ENCODE data around the gene CHST7. TPM values are rescaled to one million over a fixed set of nuclear protein-coding genes. Genes with fewer than 3 reads are reported as not detected.

Gene CHST7
- total and polyA plus RNA-seq, 4 donors: 6.6 to 11.1 (median 9.4) TPM

- no peaks in the 10 kb centered on the region for H3K4me1 ChIP-seq (ENCODE audit: control insufficient read depth, insufficient read depth, low read length)
- no peaks in the 10 kb centered on the region for H3K36me3 ChIP-seq (ENCODE audit: control insufficient read depth, insufficient read depth, low read length)
- no peak overlapping the region for H3K27ac ChIP-seq (ENCODE audit: low read depth, low read length)
- WGBS (ENCODE audit: insufficient coverage): no CpG with 5 or more reads among the region's 2 CpGs
- no peaks in the 10 kb centered on the region for H3K9me3 ChIP-seq (ENCODE audit: control insufficient read depth, insufficient read depth, low read length)
- no peaks in the 10 kb centered on the region for H3K27me3 ChIP-seq (ENCODE audit: control insufficient read depth, insufficient read depth, low read length)
- H3K4me3 ChIP-seq (ENCODE audit: low read depth, low read length): no peak overlapping the region
- DNase-seq (ENCODE audit: low read depth in 4 of 6, low spot score in 6 of 6): no peak
Observed at GRCh38 chrX:46637938-46638337, 64.4 kb downstream of the CHST7 start.

GRCh38 chrX:46642145-46642544 is 68.6 kb downstream of the CHST7 start:
- peaks cover under 1% of the 10 kb centered on the region for H3K4me1 ChIP-seq (ENCODE audit: control insufficient read depth, insufficient read depth, low read length)
- H3K27ac ChIP-seq (ENCODE audit: low read depth, low read length): no peak overlapping the region
- no peaks in the 10 kb centered on the region for H3K36me3 ChIP-seq (ENCODE audit: control insufficient read depth, insufficient read depth, low read length)
- peaks cover under 1% of the 10 kb centered on the region for H3K27me3 ChIP-seq (ENCODE audit: control insufficient read depth, insufficient read depth, low read length)
- DNase-seq (ENCODE audit: low read depth in 4 of 6, low spot score in 6 of 6): peak in 2 of 6 donors; percentile 30 to 59
- no peak overlapping the region for H3K4me3 ChIP-seq (ENCODE audit: low read depth, low read length)
- 52% methylated on average over 4 of the region's 4 CpGs for WGBS (ENCODE audit: insufficient coverage)
- no peaks in the 10 kb centered on the region for H3K9me3 ChIP-seq (ENCODE audit: control insufficient read depth, insufficient read depth, low read length)

GRCh38 chrX:46643636-46644035 is 70.1 kb downstream of the CHST7 start:
- Histone ChIP-seq H3K4me1 (ENCODE audit: control insufficient read depth, insufficient read depth, low read length) (peaks cover 6% of the 10 kb centered on the region), H3K27ac (ENCODE audit: low read depth, low read length) (no peak overlapping the region), H3K36me3 (ENCODE audit: control insufficient read depth, insufficient read depth, low read length) (no peaks in the 10 kb centered on the region), H3K27me3 (ENCODE audit: control insufficient read depth, insufficient read depth, low read length) (peaks cover 2% of the 10 kb centered on the region), H3K4me3 (ENCODE audit: low read depth, low read length) (no peak overlapping the region), H3K9me3 (ENCODE audit: control insufficient read depth, insufficient read depth, low read length) (no peaks in the 10 kb centered on the region)
- DNase-seq (ENCODE audit: low read depth in 4 of 6, low spot score in 6 of 6): no peak
- no CpG with 5 or more reads among the region's 3 CpGs for WGBS (ENCODE audit: insufficient coverage)

GRCh38 chrX:46645614-46646013 is 72.0 kb downstream of the CHST7 start:
- Histone ChIP-seq H3K4me3 (ENCODE audit: low read depth, low read length) (no peak overlapping the region), H3K4me1 (ENCODE audit: control insufficient read depth, insufficient read depth, low read length) (peaks cover 16% of the 10 kb centered on the region), H3K36me3 (ENCODE audit: control insufficient read depth, insufficient read depth, low read length) (no peaks in the 10 kb centered on the region), H3K27me3 (ENCODE audit: control insufficient read depth, insufficient read depth, low read length) (peaks cover 5% of the 10 kb centered on the region), H3K27ac (ENCODE audit: low read depth, low read length) (no peak overlapping the region), H3K9me3 (ENCODE audit: control insufficient read depth, insufficient read depth, low read length) (no peaks in the 10 kb centered on the region)
- no peak for DNase-seq (ENCODE audit: low read depth in 4 of 6, low spot score in 6 of 6)
- WGBS (ENCODE audit: insufficient coverage): 83% methylated on average over 2 of the region's 4 CpGs

DNA sequence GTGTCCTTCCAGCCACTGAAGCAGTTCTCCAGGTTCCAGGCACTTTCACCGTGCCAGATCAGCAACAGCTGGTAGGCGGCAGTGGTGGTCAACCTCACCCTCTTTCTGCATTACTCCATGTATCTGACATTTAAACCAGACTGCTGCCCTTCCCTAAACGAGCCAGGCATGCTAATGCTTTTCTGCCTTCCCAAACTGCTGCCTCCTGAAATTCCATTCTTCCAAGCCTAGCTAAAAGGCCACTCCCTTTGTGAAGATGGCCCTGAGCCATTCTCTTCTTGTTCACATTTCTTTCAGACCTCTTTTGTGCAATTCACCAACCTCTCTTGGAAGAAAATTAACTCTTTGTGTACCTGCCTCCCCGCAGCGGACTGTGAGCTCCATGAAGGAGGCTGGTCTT is 73.7 kb downstream of the CHST7 start:
- whole genome bisulfite sequencing (ENCODE audit: insufficient coverage): 32% methylated on average over 3 of the region's 5 CpGs
- H3K4me1 ChIP-seq (ENCODE audit: control insufficient read depth, insufficient read depth, low read length): peaks cover 16% of the 10 kb centered on the region
- H3K27ac ChIP-seq (ENCODE audit: low read depth, low read length): no peak overlapping the region
- H3K4me3 ChIP-seq (ENCODE audit: low read depth, low read length): no peak overlapping the region
- DNase-seq (ENCODE audit: low read depth in 4 of 6, low spot score in 6 of 6): peak in 2 of 6 donors; percentile 13 to 33
- H3K27me3 ChIP-seq (ENCODE audit: control insufficient read depth, insufficient read depth, low read length): peaks cover 5% of the 10 kb centered on the region
- H3K36me3 ChIP-seq (ENCODE audit: control insufficient read depth, insufficient read depth, low read length): no peaks in the 10 kb centered on the region
- H3K9me3 ChIP-seq (ENCODE audit: control insufficient read depth, insufficient read depth, low read length): no peaks in the 10 kb centered on the region

Small RNAs within 50 kb of the gene (small RNA-seq; reads per million reads assigned to genes)
- not detected for gene RF00017 (ENCODE audit: low replicate concordance)

Other genes starting within 250 kb of the CHST7 start
- gene ZNF674, start 28.3 kb upstream of the CHST7 start, total RNA-seq: 1 to 10 TPM; 7.0 TPM
- gene ZNF674, start 28.3 kb upstream of the CHST7 start, polyA plus RNA-seq (ENCODE audit: insufficient read length in 2 of 2): 1 to 10 TPM; 7.4 to 7.8 TPM
- 10 to 100 TPM; 15.4 to 57.8 TPM for gene SLC9A7, start 185.4 kb downstream of the CHST7 start, total RNA-seq
- 10 to 100 TPM; 24.4 to 26.2 TPM for gene SLC9A7, start 185.4 kb downstream of the CHST7 start, polyA plus RNA-seq (ENCODE audit: insufficient read length in 2 of 2)